Mammary epithelial cell (primary cell): ENCODE results near the gene ZNF451.
"Not testable (repeated sequence)": the region's sequence is repeated elsewhere in the genome, so short reads cannot be mapped to it uniquely, and the experiment has no call there.

Experiments
- CTCF ChIP-seq, 2 donors: IDR thresholded peaks in 1 of 2; conservative IDR thresholded peaks in 1 of 2; 2 replicates each; pipeline ENCODE4 v1.5.1; 2011 to 2012; ENCODE audit warnings: inconsistent platforms in 2 of 2, low read length in 2 of 2, mild to moderate bottlenecking in 2 of 2, control low read depth in 1 of 2, low read depth in 1 of 2; ENCODE audit not compliant: insufficient read depth in 1 of 2; ENCODE audit errors: extremely low read depth in 1 of 2
- EZH2 ChIP-seq: IDR thresholded peaks from 2 replicates; pipeline ENCODE4 v1.6.1; 2012; ENCODE audit warnings: low read length, inconsistent platforms, borderline replicate concordance

GRCh38 chr6:57090458-57091067, 575 bp downstream of the ZNF451 start:
- TF ChIP-seq CTCF (conservative IDR thresholded peaks at IDR 0.05 in 1 of 2, IDR thresholded peaks at IDR 0.05 in 1 of 2; ENCODE audit: extremely low read depth in 1 of 2, insufficient read depth in 1 of 2, low read depth in 1 of 2, low read length in 2 of 2); EZH2: not testable (repeated sequence)
